IPS-20b (cell line): Measurements from ENCODE around the gene AKAP1.

Experiments
- H3K27ac ChIP-seq: one replicate; pipeline ENCODE4 v1.5.1; 2013; ENCODE audit warnings: low read length
- H3K27me3 ChIP-seq: 2 replicates; pipeline ENCODE4 v1.6.1; 2013; ENCODE audit warnings: mild to moderate bottlenecking, low read length, inconsistent platforms; ENCODE audit not compliant: insufficient read depth
- H3K36me3 ChIP-seq: 2 replicates; pipeline ENCODE4 v1.6.1; 2013; ENCODE audit warnings: low read depth, mild to moderate bottlenecking, inconsistent platforms, low read length, moderate library complexity; ENCODE audit not compliant: insufficient read depth
- H3K4me1 ChIP-seq: 2 replicates; pipeline ENCODE4 v1.6.1; 2013; ENCODE audit warnings: mild to moderate bottlenecking, control low read depth, inconsistent platforms, low read length, moderate library complexity; ENCODE audit not compliant: insufficient read depth
- H3K4me3 ChIP-seq: 2 replicates; pipeline ENCODE4 v1.5.1; 2013; ENCODE audit warnings: mild to moderate bottlenecking, low read length, inconsistent platforms
- H3K9ac ChIP-seq: 2 replicates; pipeline ENCODE4 v1.6.1; 2013; ENCODE audit warnings: low read depth, mild to moderate bottlenecking, inconsistent platforms, low read length, moderate library complexity
- H3K9me3 ChIP-seq: 2 replicates; pipeline ENCODE4 v1.6.1; 2013; ENCODE audit warnings: mild to moderate bottlenecking, low read depth, low read length, inconsistent platforms; ENCODE audit not compliant: insufficient read depth

Gene AKAP1

DNA sequence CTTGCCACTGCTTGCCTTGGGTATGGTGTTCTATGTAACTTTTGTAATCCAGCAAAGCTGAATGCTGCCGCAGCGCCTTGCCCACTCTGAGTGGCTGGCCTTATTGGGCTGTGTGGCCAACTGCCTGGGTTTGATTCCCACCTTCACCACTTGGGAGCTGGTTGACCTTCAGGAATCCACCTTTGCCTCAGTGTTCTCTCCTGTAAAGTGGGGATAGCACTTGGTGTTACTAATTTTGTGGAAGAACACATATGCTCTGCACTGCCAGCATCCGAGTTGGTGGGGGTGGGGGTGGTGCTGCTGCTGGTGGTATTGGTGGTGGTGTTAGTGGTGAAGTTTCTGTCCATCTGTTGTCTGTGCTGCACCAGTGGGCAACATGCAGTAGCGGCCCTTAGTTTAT lies 32.8 kb downstream of the AKAP1 start:
- H3K4me3 ChIP-seq, result no peak overlapping the region
- peaks cover 83% of the 10 kb centered on the region for H3K36me3 ChIP-seq

DNA sequence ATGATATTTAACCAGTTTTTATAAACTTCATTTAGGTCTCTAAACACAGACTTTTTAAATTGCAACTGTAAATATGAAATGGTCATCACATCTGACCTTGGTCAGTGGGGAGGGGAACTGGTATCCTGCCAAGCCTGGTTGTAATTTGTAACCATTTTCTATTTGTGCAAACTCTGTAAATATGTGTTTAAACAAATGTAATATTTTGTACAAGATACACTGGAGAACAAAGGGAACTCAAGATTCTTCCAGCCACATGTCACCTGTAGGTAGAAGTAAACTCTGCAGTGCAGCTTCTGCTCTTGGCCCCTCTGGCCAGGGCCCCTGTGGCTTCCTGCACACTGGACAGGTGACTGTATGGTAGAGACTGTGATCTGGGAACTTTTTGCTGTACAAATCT lies 35.8 kb downstream of the AKAP1 start:
- H3K27me3 ChIP-seq, result no peaks in the 10 kb centered on the region
- no peak overlapping the region for H3K27ac ChIP-seq
- no peak overlapping the region for H3K9ac ChIP-seq
- H3K36me3 ChIP-seq, result peaks cover 90% of the 10 kb centered on the region
- H3K9me3 ChIP-seq, result no peaks in the 10 kb centered on the region
- no peak overlapping the region for H3K4me3 ChIP-seq
- no peaks in the 10 kb centered on the region for H3K4me1 ChIP-seq

More for the DNA sequence above, 32.8 kb downstream of the AKAP1 start:
- Histone ChIP-seq H3K27ac (no peak overlapping the region), H3K9me3 (no peaks in the 10 kb centered on the region), H3K4me1 (no peaks in the 10 kb centered on the region), H3K27me3 (no peaks in the 10 kb centered on the region), H3K9ac (no peak overlapping the region)

DNA sequence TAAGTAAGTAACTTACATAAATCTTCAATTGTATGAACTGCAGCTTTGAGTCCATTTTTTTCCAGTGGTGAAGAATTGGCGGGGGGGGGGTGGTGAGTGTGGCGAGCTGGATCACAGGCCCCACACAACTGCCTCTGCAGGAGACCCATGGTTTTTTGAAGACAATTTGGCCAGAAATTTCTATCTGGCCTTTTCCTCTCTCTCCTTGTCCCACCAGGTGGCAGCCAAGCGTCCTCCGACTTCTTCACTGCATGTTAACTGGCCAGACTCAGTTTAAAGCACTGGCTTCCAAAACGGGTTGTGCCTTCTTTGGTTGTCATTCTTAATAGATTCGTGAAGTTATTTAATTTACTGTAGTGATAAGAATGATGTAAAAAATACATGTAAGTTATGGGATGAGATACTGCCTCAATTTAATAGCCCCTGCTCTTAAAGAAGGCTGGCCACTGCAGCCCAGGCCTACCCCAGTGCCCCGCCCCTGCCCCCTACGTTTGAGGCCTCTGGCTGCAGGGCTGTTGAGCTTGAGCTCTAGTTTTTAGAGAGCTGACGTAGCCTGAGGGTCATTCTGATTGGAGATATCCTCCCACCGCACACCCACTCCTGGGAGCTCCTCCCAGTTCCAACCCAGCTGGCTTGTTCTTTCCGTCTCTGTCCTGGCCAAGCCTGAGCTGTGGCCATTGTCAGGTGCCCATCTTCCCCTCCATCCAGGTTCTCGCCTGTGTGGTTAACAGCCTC lies 36.4 kb downstream of the AKAP1 start:
- Histone ChIP-seq H3K36me3 (peaks cover 84% of the 10 kb centered on the region), H3K4me3 (no peak overlapping the region), H3K4me1 (no peaks in the 10 kb centered on the region), H3K9ac (no peak overlapping the region), H3K27me3 (no peaks in the 10 kb centered on the region), H3K27ac (no peak overlapping the region), H3K9me3 (no peaks in the 10 kb centered on the region)

DNA sequence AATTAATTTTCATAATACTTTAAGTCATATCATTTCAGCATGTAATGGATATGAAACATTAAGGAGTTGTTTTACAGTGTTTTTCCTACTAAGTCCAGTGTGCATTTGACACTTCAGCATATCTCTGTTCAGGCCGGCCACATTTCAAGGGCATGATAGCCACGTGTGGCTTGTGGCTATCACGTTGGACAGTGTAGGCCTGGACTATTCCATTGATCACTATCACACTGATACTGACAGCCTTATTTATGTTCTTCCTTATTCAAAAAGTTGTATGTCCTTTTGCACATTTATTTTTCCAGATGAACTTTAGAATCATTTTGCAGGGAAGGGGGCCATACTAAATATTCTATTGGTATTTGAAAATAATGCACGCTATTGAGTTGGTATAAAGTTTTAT lies 39.0 kb downstream of the AKAP1 start:
- H3K9ac ChIP-seq, result no peak overlapping the region
- no peak overlapping the region for H3K4me3 ChIP-seq
- H3K27me3 ChIP-seq, result no peaks in the 10 kb centered on the region
- no peak overlapping the region for H3K27ac ChIP-seq
- peaks cover 58% of the 10 kb centered on the region for H3K36me3 ChIP-seq
- no peaks in the 10 kb centered on the region for H3K4me1 ChIP-seq
- H3K9me3 ChIP-seq, result no peaks in the 10 kb centered on the region

DNA sequence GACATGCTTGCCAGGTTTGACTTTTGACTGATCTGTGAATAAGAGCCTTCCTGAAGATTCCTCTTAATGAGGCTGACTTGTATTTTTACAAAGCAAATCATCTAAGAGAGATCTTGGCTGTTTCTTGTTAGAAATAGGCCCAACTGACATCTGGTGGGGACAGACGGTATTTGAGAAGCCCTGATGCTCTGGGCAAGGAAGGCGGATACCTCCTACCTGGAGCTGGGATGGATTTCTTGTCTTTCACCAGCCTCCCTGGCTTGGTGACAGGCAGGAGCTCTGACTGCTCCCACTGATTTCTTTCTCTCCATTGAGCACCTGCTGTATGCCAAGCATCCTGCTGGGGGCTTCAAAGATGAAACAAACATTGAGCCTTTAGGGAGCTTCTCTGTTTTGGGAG lies 40.4 kb downstream of the AKAP1 start:
- no peak overlapping the region for H3K27ac ChIP-seq
- no peaks in the 10 kb centered on the region for H3K27me3 ChIP-seq
- peaks cover 46% of the 10 kb centered on the region for H3K36me3 ChIP-seq
- H3K9me3 ChIP-seq, result no peaks in the 10 kb centered on the region
- no peaks in the 10 kb centered on the region for H3K4me1 ChIP-seq
- no peak overlapping the region for H3K9ac ChIP-seq
- H3K4me3 ChIP-seq, result no peak overlapping the region

DNA sequence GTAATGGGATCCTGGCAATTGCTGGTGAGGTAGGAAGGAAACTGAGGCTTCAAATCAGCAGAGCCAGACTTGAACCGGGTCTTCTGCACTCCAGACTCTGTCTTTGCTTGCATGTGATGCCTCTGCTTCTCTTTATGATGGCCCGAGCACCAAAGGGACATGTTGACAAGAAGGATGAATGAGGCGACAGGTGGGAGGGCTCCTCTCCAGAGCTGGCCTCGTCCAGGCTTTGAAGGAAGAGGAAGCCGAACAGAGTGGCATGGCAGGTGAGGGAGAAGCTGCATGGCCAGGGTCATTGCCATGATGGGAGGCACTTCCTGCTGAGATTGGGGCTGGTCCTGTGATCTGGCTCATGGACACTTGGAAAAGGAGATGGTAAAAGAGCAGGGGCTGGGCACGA lies 40.8 kb downstream of the AKAP1 start:
- Histone ChIP-seq H3K36me3 (peaks cover 41% of the 10 kb centered on the region), H3K9me3 (no peaks in the 10 kb centered on the region), H3K27me3 (no peaks in the 10 kb centered on the region), H3K4me1 (no peaks in the 10 kb centered on the region), H3K4me3 (no peak overlapping the region), H3K9ac (no peak overlapping the region), H3K27ac (no peak overlapping the region)

DNA sequence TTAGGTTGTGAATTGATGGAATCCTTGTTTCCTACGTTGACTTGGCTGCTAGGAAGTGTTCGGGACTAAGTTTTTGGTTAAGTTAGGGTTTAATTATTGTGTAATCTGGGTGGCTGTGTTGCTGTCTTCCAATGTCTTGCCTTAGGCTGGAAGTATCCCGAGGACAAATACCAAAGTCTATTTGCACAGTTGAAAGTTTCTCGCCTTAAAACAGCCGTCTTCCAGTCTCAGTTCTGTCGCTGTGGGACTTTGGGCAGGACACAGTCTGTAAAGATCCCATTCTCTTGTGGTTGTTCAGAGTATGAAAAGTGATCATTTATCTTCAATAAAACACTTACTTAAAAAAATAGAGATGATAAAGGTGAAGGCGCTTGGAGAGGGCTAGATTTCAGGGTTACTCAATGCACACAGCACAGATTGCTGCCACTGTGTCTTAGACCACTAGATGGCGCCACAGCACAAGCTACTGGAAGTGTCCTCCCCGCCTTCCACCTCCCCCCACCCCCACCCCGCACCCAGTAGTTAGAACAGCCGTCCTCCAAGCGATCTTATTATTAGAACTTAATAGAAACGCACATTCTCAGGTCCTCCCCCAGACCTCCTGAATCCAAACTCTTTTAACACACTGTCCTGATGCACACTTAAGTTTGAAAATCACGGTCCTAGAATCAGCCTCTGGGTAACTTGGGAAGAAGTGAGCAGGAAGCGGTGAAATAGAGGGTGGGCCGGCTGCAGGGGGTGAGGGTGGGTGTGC lies 45.8 kb downstream of the AKAP1 start:
- no peaks in the 10 kb centered on the region for H3K9me3 ChIP-seq
- peaks cover 10% of the 10 kb centered on the region; the same call in 1 of the 2 replicates for H3K4me1 ChIP-seq
- no peaks in the 10 kb centered on the region for H3K36me3 ChIP-seq
- no peak overlapping the region for H3K27ac ChIP-seq
- H3K9ac ChIP-seq, result no peak overlapping the region
- peak overlapping the region; percentile 40; the same call in 1 of the 2 replicates for H3K4me3 ChIP-seq
- H3K27me3 ChIP-seq, result no peaks in the 10 kb centered on the region

DNA sequence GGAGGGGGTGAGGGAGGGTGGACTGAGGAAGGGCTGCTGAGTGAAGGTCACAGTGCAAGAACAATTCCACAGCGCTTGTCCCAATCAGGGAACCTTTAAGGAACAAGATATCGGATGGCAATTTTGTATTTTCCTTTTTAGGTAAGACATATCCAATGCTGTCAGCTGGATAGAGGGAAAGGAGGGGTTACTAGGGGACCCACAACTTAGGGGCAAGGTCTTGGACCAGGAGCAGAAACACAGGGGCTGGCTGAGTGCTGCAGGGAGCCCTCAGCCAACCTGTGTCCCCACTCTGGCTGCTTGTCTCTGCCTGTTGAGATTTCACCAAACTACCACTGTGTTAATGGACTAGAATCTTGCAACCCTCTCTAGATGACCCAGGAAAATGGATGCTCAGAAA lies 47.6 kb downstream of the AKAP1 start:
- H3K9ac ChIP-seq, result no peak overlapping the region
- H3K4me1 ChIP-seq, result peaks cover 10% of the 10 kb centered on the region; the same call in 1 of the 2 replicates
- no peaks in the 10 kb centered on the region for H3K27me3 ChIP-seq
- H3K27ac ChIP-seq, result no peak overlapping the region
- H3K4me3 ChIP-seq, result no peak overlapping the region
- no peaks in the 10 kb centered on the region for H3K9me3 ChIP-seq
- H3K36me3 ChIP-seq, result no peaks in the 10 kb centered on the region

DNA sequence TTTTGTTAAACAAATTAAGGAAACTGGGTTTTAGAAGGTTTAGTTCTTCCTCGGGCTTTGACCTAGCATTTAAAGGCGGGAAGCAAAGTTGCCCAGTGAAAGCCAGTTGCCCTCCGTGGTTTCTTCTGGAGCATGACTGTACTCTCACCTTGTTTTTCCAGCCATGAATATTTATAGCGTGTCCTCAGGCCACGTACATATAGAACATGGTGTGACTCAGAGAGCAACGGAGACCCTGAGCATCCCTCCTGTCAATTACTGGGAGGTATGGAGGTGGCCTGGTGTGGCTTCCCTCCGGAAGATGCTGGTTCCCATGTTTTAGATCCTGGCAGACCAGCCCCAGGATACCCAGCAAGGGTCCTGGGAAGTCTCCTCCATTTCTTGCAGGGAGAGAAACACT lies 48.4 kb downstream of the AKAP1 start:
- Histone ChIP-seq H3K27me3 (no peaks in the 10 kb centered on the region), H3K4me3 (no peak overlapping the region), H3K27ac (no peak overlapping the region)

DNA sequence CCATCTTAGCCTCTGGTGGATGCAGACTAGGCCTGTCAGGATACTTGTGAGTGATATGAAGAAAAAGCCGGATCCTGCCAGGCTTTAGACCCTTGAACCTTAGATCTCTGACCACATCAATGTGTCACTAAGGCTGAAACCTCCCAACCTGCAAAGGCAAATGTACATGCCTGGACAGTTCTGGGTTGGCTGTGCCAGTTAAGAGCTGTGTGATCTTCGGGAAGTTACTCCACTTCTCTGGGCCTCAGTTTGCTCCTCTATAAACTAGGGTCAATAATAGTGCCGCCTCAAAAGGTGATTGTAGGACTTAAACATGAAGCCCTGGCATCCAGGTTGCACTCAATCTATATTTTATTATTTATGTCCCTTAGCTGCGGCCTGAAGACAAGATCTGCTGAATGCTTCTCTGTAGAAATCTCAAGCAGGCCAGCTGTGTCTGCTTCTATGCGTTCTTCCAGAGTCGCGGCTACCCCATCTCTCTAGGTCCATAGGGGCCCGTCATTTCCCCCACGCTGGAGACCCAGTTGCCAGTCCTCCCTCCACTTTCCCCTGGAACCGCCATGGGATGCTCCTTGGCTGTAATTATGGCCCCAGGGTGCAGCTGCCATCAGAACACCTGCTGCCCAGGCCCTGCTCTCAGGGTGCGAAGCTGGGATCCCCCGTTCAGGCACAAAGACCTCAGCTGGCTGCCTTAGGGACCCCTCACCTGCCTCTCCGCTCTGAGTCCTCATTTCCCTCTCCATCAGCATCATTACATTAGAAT lies 50.2 kb downstream of the AKAP1 start:
- H3K27me3 ChIP-seq, result no peaks in the 10 kb centered on the region
- no peaks in the 10 kb centered on the region for H3K9me3 ChIP-seq
- no peak overlapping the region for H3K4me3 ChIP-seq
- no peaks in the 10 kb centered on the region for H3K36me3 ChIP-seq
- peaks cover 10% of the 10 kb centered on the region; the same call in 1 of the 2 replicates for H3K4me1 ChIP-seq
- H3K9ac ChIP-seq, result peak overlapping the region; percentile 7; the same call in 1 of the 2 replicates
- H3K27ac ChIP-seq, result no peak overlapping the region

More for the DNA sequence above, 48.4 kb downstream of the AKAP1 start:
- H3K9me3 ChIP-seq, result no peaks in the 10 kb centered on the region
- no peaks in the 10 kb centered on the region for H3K36me3 ChIP-seq
- H3K9ac ChIP-seq, result no peak overlapping the region
- H3K4me1 ChIP-seq, result peaks cover 10% of the 10 kb centered on the region; the same call in 1 of the 2 replicates

DNA sequence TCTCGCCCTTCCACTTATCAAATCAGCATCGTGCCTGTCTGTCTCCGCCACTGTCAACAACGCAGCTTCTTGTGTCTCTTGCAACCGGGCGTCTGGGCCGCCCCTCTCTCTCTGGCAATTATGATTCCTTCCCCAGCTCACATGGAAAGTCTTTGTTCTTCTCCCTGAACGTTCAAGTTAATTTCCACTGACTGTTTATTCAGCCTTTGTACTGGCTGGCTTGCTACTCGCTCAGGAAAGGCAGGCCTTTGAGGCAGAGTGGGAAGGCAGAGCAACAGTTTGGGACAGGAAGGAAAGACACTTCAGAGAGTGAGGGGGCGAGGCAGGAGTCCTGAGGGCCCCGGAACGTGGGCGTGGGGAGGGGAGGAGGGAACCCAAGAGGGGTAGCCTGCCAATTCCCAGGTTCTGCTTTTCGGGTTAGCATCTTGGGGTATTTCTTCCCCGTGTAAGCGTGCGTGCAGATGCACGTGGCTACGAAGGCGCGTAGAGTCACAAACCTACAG lies 50.8 kb downstream of the AKAP1 start:
- no peak overlapping the region for H3K27ac ChIP-seq
- no peaks in the 10 kb centered on the region for H3K36me3 ChIP-seq
- peaks cover 10% of the 10 kb centered on the region; the same call in 1 of the 2 replicates for H3K4me1 ChIP-seq
- peak overlapping the region; percentile 7; the same call in 1 of the 2 replicates for H3K9ac ChIP-seq
- no peaks in the 10 kb centered on the region for H3K9me3 ChIP-seq
- H3K27me3 ChIP-seq, result no peaks in the 10 kb centered on the region
- no peak overlapping the region for H3K4me3 ChIP-seq
